Measurements from ENCODE around the gene CD83. TPM values are rescaled to one million over a fixed set of nuclear protein-coding genes. Genes with fewer than 3 reads are reported as not detected.

CD83 gene
- total and polyA plus RNA-seq, 4 donors = 14.5 to 31.1 (median 25.1) TPM

DNA sequence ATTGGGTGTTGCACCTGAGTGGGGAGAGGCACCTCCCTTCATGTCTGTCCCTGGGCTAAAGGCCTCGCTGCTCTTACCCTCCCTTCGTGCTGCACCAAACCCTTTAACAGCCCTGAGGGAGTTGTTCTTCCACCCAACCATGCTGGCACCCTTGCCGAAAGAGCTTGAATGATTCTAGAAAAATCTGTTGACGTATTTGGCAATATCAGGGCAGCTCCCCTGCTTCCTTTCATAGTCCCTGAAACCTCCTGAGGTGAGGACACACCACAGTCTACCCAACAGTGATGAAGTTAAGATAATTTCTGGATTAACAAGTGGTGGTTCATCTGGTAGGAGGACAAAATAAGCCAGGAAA lies 15.3 kb downstream of the CD83 start:
- Histone ChIP-seq H3K36me3 (ENCODE audit: control insufficient read depth in 4 of 4, insufficient read depth in 4 of 4, low read length in 4 of 4) (peaks cover 0 to 29% (median 6%) of the 10 kb centered on the region in 4 donors), H3K9me3 (ENCODE audit: control insufficient read depth in 4 of 4, insufficient read depth in 3 of 4, low read length in 3 of 4) (peaks cover 0 to 5% (median 0%) of the 10 kb centered on the region in 4 donors), H3K27me3 (ENCODE audit: control insufficient read depth in 3 of 3, insufficient read depth in 3 of 3, low read length in 2 of 3) (no peaks in the 10 kb centered on the region)

DNA sequence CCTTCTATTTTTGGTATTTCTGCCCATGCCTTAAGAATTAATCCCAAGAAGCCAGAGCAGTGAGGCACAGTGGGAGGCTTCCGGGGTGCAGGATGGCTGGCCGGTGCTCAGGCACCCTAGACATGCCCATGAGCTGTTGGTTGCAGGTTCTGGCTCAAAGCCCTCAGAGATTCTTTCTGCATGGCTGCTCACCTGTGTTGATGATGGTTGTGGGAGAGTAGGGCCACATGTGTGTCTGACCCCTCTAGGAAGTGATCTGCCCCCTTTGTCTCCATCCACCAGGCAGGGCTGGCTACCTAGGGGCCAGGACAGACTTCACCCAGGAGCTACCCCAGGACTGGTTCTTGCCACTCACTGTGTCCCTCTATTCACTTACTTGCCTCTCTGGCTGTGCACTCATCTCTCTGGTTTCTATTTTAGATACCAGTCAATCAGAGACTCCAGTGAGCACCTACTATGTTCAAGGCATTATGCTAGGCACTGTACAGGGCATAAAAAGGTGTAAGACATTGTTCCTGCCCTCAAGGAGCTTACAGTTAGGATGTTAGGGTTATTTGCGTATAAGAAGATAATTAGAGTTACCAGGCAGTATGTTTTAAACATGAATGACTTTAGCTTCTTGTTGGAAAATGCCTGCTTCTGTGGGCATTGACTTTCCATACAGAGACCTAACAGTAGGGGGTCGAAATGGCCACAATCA lies 16.8 kb downstream of the CD83 start:
- Histone ChIP-seq H3K9me3 (ENCODE audit: control insufficient read depth in 4 of 4, insufficient read depth in 3 of 4, low read length in 3 of 4) (peaks cover 0 to 5% (median 0%) of the 10 kb centered on the region in 4 donors), H3K9ac (ENCODE audit: insufficient read depth in 1 of 2, low read length in 2 of 2) (no peak overlapping the region), H3K36me3 (ENCODE audit: control insufficient read depth in 4 of 4, insufficient read depth in 4 of 4, low read length in 4 of 4) (peaks cover 0 to 29% (median 6%) of the 10 kb centered on the region in 4 donors), H3K27ac (ENCODE audit: low read depth in 1 of 2, low read length in 1 of 2) (no peak overlapping the region), H3K4me3 (no peak overlapping the region), H3K4me1 (ENCODE audit: control insufficient read depth in 5 of 5, insufficient read depth in 5 of 5, low read length in 5 of 5) (peaks cover 0 to 17% (median 5%) of the 10 kb centered on the region in 5 donors), H3K27me3 (ENCODE audit: control insufficient read depth in 3 of 3, insufficient read depth in 3 of 3, low read length in 2 of 3) (no peaks in the 10 kb centered on the region)
- DNase-seq (no peak), ATAC-seq (ENCODE audit: insufficient read depth, low FRiP score) (no peak)
- WGBS, 2 donors = 96% methylated on average over 4 of the region's 4 CpGs
- TF ChIP-seq, protein P1, sequence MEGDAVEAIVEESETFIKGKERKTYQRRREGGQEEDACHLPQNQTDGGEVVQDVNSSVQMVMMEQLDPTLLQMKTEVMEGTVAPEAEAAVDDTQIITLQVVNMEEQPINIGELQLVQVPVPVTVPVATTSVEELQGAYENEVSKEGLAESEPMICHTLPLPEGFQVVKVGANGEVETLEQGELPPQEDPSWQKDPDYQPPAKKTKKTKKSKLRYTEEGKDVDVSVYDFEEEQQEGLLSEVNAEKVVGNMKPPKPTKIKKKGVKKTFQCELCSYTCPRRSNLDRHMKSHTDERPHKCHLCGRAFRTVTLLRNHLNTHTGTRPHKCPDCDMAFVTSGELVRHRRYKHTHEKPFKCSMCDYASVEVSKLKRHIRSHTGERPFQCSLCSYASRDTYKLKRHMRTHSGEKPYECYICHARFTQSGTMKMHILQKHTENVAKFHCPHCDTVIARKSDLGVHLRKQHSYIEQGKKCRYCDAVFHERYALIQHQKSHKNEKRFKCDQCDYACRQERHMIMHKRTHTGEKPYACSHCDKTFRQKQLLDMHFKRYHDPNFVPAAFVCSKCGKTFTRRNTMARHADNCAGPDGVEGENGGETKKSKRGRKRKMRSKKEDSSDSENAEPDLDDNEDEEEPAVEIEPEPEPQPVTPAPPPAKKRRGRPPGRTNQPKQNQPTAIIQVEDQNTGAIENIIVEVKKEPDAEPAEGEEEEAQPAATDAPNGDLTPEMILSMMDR (IDR thresholded peaks at IDR 0.05; ENCODE audit: control extremely low read depth, extremely low read depth) = no peak

More for the DNA sequence above, 15.3 kb downstream of the CD83 start:
- TF ChIP-seq, protein P1 (IDR thresholded peaks at IDR 0.05; ENCODE audit: control extremely low read depth, extremely low read depth) = no peak
- no peak for ATAC-seq (ENCODE audit: insufficient read depth, low FRiP score)
- no peak overlapping the region for H3K27ac ChIP-seq (ENCODE audit: low read depth in 1 of 2, low read length in 1 of 2)
- WGBS, 2 donors = 79 to 95% methylated on average over 4 of the region's 4 CpGs
- H3K4me3 ChIP-seq = no peak overlapping the region
- H3K4me1 ChIP-seq (ENCODE audit: control insufficient read depth in 5 of 5, insufficient read depth in 5 of 5, low read length in 5 of 5) = peaks cover 0 to 31% (median 5%) of the 10 kb centered on the region in 5 donors
- H3K9ac ChIP-seq (ENCODE audit: insufficient read depth in 1 of 2, low read length in 2 of 2) = no peak overlapping the region
- no peak for DNase-seq

DNA sequence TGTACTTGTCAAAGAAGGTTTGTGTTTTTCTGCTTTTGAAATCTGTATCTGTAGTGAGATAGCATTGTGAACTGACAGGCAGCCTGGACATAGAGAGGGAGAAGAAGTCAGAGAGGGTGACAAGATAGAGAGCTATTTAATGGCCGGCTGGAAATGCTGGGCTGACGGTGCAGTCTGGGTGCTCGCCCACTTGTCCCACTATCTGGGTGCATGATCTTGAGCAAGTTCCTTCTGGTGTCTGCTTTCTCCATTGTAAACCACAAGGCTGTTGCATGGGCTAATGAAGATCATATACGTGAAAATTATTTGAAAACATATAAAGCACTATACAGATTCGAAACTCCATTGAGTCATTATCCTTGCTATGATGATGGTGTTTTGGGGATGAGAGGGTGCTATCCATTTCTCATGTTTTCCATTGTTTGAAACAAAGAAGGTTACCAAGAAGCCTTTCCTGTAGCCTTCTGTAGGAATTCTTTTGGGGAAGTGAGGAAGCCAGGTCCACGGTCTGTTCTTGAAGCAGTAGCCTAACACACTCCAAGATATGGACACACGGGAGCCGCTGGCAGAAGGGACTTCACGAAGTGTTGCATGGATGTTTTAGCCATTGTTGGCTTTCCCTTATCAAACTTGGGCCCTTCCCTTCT lies 18.4 kb downstream of the CD83 start:
- ATAC-seq (ENCODE audit: insufficient read depth, low FRiP score) = no peak
- Histone ChIP-seq H3K9me3 (ENCODE audit: control insufficient read depth in 4 of 4, insufficient read depth in 3 of 4, low read length in 3 of 4) (peaks cover 0 to 5% (median 0%) of the 10 kb centered on the region in 4 donors), H3K9ac (ENCODE audit: insufficient read depth in 1 of 2, low read length in 2 of 2) (no peak overlapping the region), H3K36me3 (ENCODE audit: control insufficient read depth in 4 of 4, insufficient read depth in 4 of 4, low read length in 4 of 4) (peaks cover 0 to 29% (median 6%) of the 10 kb centered on the region in 4 donors), H3K4me3 (no peak overlapping the region), H3K27me3 (ENCODE audit: control insufficient read depth in 3 of 3, insufficient read depth in 3 of 3, low read length in 2 of 3) (no peaks in the 10 kb centered on the region), H3K27ac (ENCODE audit: low read depth in 1 of 2, low read length in 1 of 2) (no peak overlapping the region), H3K4me1 (ENCODE audit: control insufficient read depth in 5 of 5, insufficient read depth in 5 of 5, low read length in 5 of 5) (peaks cover 0 to 7% (median under 1%) of the 10 kb centered on the region in 5 donors)
- no peak for DNase-seq
- WGBS, 2 donors = 41 to 79% methylated on average over 9 of the region's 9 CpGs
- TF ChIP-seq, protein P1 (IDR thresholded peaks at IDR 0.05; ENCODE audit: control extremely low read depth, extremely low read depth) = no peak

Data from lung (tissue), 12 donors.